Testis (tissue), 2 donors: ENCODE measurements around the gene ANKRD31.

Source experiments
- POLR2A ChIP-seq: fragments of 450-650 bp; IDR thresholded peaks from one replicate; pipeline ENCODE4 v1.6.1; 2017; ENCODE audit warnings: antibody characterized with exemption, mild to moderate bottlenecking, moderate library complexity
- TF ChIP-seq, protein P1 (sequence below), 3 experiments: fragments of 450-650 bp in 2 of 3; fragments of 200-600 bp in 1 of 3; sonication (generic) in 1 of 3; IDR thresholded peaks; one replicate each; pipeline ENCODE4 v1.5.1; 2016 to 2019; ENCODE audit warnings: antibody characterized with exemption in 3 of 3, mild to moderate bottlenecking in 2 of 3, moderate library complexity in 1 of 3

DNA sequence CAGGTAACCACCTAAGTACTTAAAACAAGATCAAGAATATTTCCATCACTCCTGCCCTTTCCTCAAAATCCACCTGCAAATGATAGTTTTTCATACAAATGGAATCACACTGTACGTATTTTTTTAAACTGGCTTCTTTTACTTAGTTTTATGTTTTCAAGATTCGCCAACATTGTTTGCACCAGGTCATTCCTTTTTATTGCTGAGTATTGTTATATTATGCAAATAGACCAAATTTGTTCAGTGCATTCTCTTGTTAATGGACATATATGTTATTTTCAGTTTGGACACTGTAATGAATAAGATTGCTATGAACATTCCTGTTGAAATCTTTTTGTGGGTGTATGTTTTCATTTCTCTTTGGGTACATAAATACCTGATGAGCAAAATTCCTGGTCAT is 8.3 kb upstream of the ANKRD31 start:
- TF ChIP-seq, protein P1, sequence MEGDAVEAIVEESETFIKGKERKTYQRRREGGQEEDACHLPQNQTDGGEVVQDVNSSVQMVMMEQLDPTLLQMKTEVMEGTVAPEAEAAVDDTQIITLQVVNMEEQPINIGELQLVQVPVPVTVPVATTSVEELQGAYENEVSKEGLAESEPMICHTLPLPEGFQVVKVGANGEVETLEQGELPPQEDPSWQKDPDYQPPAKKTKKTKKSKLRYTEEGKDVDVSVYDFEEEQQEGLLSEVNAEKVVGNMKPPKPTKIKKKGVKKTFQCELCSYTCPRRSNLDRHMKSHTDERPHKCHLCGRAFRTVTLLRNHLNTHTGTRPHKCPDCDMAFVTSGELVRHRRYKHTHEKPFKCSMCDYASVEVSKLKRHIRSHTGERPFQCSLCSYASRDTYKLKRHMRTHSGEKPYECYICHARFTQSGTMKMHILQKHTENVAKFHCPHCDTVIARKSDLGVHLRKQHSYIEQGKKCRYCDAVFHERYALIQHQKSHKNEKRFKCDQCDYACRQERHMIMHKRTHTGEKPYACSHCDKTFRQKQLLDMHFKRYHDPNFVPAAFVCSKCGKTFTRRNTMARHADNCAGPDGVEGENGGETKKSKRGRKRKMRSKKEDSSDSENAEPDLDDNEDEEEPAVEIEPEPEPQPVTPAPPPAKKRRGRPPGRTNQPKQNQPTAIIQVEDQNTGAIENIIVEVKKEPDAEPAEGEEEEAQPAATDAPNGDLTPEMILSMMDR (IDR thresholded peaks at IDR 0.05), result no peak
- TF ChIP-seq POLR2A, result no peak
